ENCODE measurements around the gene ECHDC3.

ECHDC3 gene

GRCh38 chr10:11742009-11742778, at the start of gene ECHDC3:
TSS of gene ECHDC3 (plus strand) at chr10:11742382. CDS start at chr10:11742577, 195 bp downstream.
- H3K36me3 ChIP-seq (ENCODE audit: insufficient read depth, low read length) = no peaks in the 10 kb centered on the region
- no peaks in the 10 kb centered on the region for H3K9me3 ChIP-seq (ENCODE audit: low read depth, low read length)
- no peak within 1 kb of the TSS for H3K9ac ChIP-seq (ENCODE audit: insufficient read length)
- DNase-seq (ENCODE audit: low read depth, low spot score) = no peak
- H3K4me3 ChIP-seq = no peak within 1 kb of the TSS
- H3K27ac ChIP-seq = no peak within 1 kb of the TSS
- no peak for TF ChIP-seq POLR2AphosphoS5 (IDR thresholded peaks at IDR 0.05; ENCODE audit: borderline replicate concordance, low read depth, low read length)
- no peak for TF ChIP-seq FOXP2 (optimal IDR thresholded peaks at IDR 0.05; ENCODE audit: control extremely low read depth, extremely low read length, insufficient read depth)
- TF ChIP-seq EZH2 (IDR thresholded peaks at IDR 0.05) = no peak

- no peak overlapping the region for H3K9ac ChIP-seq (ENCODE audit: insufficient read length)
- H3K36me3 ChIP-seq (ENCODE audit: insufficient read depth, low read length) = no peaks in the 10 kb centered on the region
- H3K4me3 ChIP-seq = no peak overlapping the region
- H3K27ac ChIP-seq = no peak overlapping the region
- H3K9me3 ChIP-seq (ENCODE audit: low read depth, low read length) = no peaks in the 10 kb centered on the region
- no peak for DNase-seq (ENCODE audit: low read depth, low spot score)
- TF ChIP-seq FOXP2 (optimal IDR thresholded peaks at IDR 0.05; ENCODE audit: control extremely low read depth, extremely low read length, insufficient read depth) (no peak), POLR2AphosphoS5 (IDR thresholded peaks at IDR 0.05; ENCODE audit: borderline replicate concordance, low read depth, low read length) (no peak), EZH2 (IDR thresholded peaks at IDR 0.05) (no peak)
Measured at GRCh38 chr10:11693376-11693775, 48.8 kb upstream of the ECHDC3 start.

DNA sequence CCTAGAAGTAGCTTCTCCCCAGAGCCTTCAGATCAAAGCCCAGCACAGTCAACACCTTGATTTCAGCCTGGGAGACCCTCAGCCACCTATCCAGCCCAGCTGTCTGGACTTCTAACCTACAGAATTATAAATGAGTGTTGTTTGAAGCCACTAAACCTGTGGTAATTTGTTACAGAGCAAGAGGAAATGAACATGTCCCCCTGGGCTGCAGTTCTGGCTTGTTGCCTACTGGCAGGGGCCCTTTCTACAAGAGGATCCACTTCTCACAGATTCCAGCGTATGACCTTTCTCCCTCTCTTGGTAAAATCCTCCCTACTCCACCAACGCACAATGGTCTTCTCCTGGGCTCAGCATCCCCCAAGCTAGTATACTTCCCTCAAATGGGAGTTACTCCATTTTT, 46.4 kb upstream of the ECHDC3 start:
- Histone ChIP-seq H3K27ac (no peak overlapping the region), H3K9ac (ENCODE audit: insufficient read length) (no peak overlapping the region), H3K4me3 (no peak overlapping the region), H3K36me3 (ENCODE audit: insufficient read depth, low read length) (no peaks in the 10 kb centered on the region), H3K9me3 (ENCODE audit: low read depth, low read length) (no peaks in the 10 kb centered on the region)
- no peak for TF ChIP-seq POLR2AphosphoS5 (IDR thresholded peaks at IDR 0.05; ENCODE audit: borderline replicate concordance, low read depth, low read length)
- TF ChIP-seq EZH2 (IDR thresholded peaks at IDR 0.05) = no peak
- TF ChIP-seq FOXP2 (optimal IDR thresholded peaks at IDR 0.05; ENCODE audit: control extremely low read depth, extremely low read length, insufficient read depth) = no peak
- DNase-seq (ENCODE audit: low read depth, low spot score) = no peak

DNA sequence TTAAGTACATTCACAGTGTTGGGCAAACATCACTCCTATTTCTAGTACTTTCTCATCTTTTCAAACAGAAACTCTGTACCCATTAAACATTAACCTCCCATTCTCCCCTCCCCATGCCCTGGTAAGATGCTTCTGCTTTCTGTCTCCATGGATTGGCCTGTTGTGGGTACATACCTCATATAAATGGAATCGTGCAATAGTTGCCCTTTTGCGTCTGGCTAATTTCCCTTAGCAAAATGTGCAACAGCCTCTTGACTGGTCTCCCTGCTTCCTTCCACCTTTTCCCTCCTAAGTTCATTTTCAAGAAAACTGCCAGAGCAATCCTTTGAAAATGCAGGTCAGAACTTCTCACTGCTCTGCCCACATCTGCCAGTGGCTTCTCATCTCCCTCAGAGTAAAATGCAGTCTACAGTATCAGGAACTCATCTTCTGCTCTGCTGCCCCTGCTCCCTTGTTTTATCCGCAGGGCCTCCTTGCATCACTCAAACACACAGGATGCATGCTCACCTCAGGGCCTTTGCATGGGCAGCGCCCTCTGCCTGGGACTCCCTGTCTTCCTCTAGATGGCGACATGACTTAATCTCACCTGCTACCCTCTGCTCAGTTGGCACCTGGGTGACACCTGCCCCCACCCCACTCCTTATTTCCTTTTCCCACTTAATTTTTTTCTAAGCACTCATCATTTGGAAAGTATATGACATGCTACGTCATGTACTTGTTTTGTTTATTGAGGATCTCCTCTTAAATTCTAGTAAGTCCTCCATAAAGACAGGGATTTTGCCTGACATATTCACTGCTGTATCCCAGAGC, 44.3 kb upstream of the ECHDC3 start:
- H3K4me3 ChIP-seq = no peak overlapping the region
- H3K27ac ChIP-seq = no peak overlapping the region
- H3K9me3 ChIP-seq (ENCODE audit: low read depth, low read length) = no peaks in the 10 kb centered on the region
- H3K9ac ChIP-seq (ENCODE audit: insufficient read length) = no peak overlapping the region
- TF ChIP-seq POLR2AphosphoS5 (IDR thresholded peaks at IDR 0.05; ENCODE audit: borderline replicate concordance, low read depth, low read length) (no peak), FOXP2 (optimal IDR thresholded peaks at IDR 0.05; ENCODE audit: control extremely low read depth, extremely low read length, insufficient read depth) (no peak), EZH2 (IDR thresholded peaks at IDR 0.05) (no peak)
- no peak for DNase-seq (ENCODE audit: low read depth, low spot score)
- no peaks in the 10 kb centered on the region for H3K36me3 ChIP-seq (ENCODE audit: insufficient read depth, low read length)

- Histone ChIP-seq H3K9me3 (ENCODE audit: low read depth, low read length) (no peaks in the 10 kb centered on the region), H3K9ac (ENCODE audit: insufficient read length) (no peak overlapping the region), H3K27ac (no peak overlapping the region), H3K36me3 (ENCODE audit: insufficient read depth, low read length) (no peaks in the 10 kb centered on the region), H3K4me3 (no peak overlapping the region)
- DNase-seq (ENCODE audit: low read depth, low spot score) = no peak
- TF ChIP-seq FOXP2 (optimal IDR thresholded peaks at IDR 0.05; ENCODE audit: control extremely low read depth, extremely low read length, insufficient read depth) (no peak), POLR2AphosphoS5 (IDR thresholded peaks at IDR 0.05; ENCODE audit: borderline replicate concordance, low read depth, low read length) (no peak), EZH2 (IDR thresholded peaks at IDR 0.05) (no peak)
Measured at GRCh38 chr10:11698691-11699549, 43.3 kb upstream of the ECHDC3 start.

- DNase-seq (ENCODE audit: low read depth, low spot score) = no peak
- H3K9ac ChIP-seq (ENCODE audit: insufficient read length) = no peak overlapping the region
- TF ChIP-seq POLR2AphosphoS5 (IDR thresholded peaks at IDR 0.05; ENCODE audit: borderline replicate concordance, low read depth, low read length) (no peak), EZH2 (IDR thresholded peaks at IDR 0.05) (no peak), FOXP2 (optimal IDR thresholded peaks at IDR 0.05; ENCODE audit: control extremely low read depth, extremely low read length, insufficient read depth) (no peak)
Measured at GRCh38 chr10:11699550-11700097, 42.6 kb upstream of the ECHDC3 start.

DNA sequence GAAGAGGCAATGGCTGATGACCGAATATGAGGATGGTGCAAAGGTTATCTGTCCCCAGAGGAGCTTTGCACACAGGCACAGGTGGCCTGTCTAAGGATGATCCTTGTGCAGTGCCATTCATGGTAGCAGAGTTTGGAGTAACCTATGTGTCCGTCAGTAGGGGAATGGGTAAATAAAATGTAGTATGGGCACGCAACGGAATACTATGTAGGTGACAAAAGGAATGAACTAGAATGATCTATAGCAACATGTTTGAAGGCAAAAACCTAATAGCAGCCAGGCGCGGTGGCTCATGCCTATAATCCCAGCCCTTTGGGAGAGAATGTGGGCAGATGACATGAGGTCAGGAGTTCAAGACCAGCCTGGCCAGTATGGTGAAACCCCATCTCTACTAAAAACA, 41.6 kb upstream of the ECHDC3 start:
- TF ChIP-seq FOXP2 (optimal IDR thresholded peaks at IDR 0.05; ENCODE audit: control extremely low read depth, extremely low read length, insufficient read depth) (no peak), EZH2 (IDR thresholded peaks at IDR 0.05) (no peak), POLR2AphosphoS5 (IDR thresholded peaks at IDR 0.05; ENCODE audit: borderline replicate concordance, low read depth, low read length) (no peak)
- H3K9ac ChIP-seq (ENCODE audit: insufficient read length) = no peak overlapping the region
- H3K27ac ChIP-seq = no peak overlapping the region
- H3K4me3 ChIP-seq = no peak overlapping the region
- no peaks in the 10 kb centered on the region for H3K36me3 ChIP-seq (ENCODE audit: insufficient read depth, low read length)
- no peak for DNase-seq (ENCODE audit: low read depth, low spot score)
- H3K9me3 ChIP-seq (ENCODE audit: low read depth, low read length) = no peaks in the 10 kb centered on the region

More at GRCh38 chr10:11699550-11700097, 42.6 kb upstream of the ECHDC3 start:
- no peak overlapping the region for H3K4me3 ChIP-seq
- H3K9me3 ChIP-seq (ENCODE audit: low read depth, low read length) = no peaks in the 10 kb centered on the region
- H3K36me3 ChIP-seq (ENCODE audit: insufficient read depth, low read length) = no peaks in the 10 kb centered on the region
- no peak overlapping the region for H3K27ac ChIP-seq
